ENCODE results near the gene ATP5F1E.

The ATP5F1E gene

GRCh38 chr20:58980711-58981627 is 51.2 kb downstream of the ATP5F1E start, which contains the start of gene NELFCD:
Gene NELFCD (plus strand): TSS chr20:58981256. CDS start chr20:58981310, 54 bp downstream.
- FAIRE-seq (peak; percentile 41), DNase-seq (ENCODE audit: extremely low spot score, insufficient read length, low read depth) (peak; percentile 96)

- no peak for DNase-seq (ENCODE audit: extremely low spot score, insufficient read length, low read depth)
- no peak for FAIRE-seq
Measured at GRCh38 chr20:58978351-58979190, 53.6 kb downstream of the ATP5F1E start.

- FAIRE-seq = peak; percentile 15
- no peak for DNase-seq (ENCODE audit: extremely low spot score, insufficient read length, low read depth)
Measured at GRCh38 chr20:58976061-58976730, 55.9 kb downstream of the ATP5F1E start.
